GM12878 (cell line): ENCODE measurements around the gene PIK3R4. TPM values are rescaled to one million over a fixed set of nuclear protein-coding genes. Genes with fewer than 3 reads are reported as not detected.

Source experiments
- ATAC-seq: fragments of 200-7000 bp; cut with Tn5 transposase; 3 replicates; pipeline ENCODE4 v1.9.1; 2020; ENCODE audit warnings: mild to moderate bottlenecking, moderate library complexity
- BruUV-seq: library from RNA; stranded (reverse); fragments of 400-500 nt; replicated peaks from 2 replicates; lab custom pipeline; 2021; lab: Mats Ljungman, UMichigan
- CTCF ChIA-PET: fragments of 300-600 bp; sonication (Branson Sonifier 250); formaldehyde crosslinking; extraction: SDS; loops from one replicate; lab custom pipeline; 2021; ENCODE audit warnings: inconsistent platforms; lab: Yijun Ruan, JAX
- POLR2A ChIA-PET: fragments of 350-600 bp; formaldehyde crosslinking; extraction: SDS; loops from one replicate; lab custom pipeline; 2021; ENCODE audit warnings: inconsistent platforms; lab: Charles Lee
- RAD21 ChIA-PET: fragments of 300-600 bp; sonication (Branson Sonifier 250); formaldehyde crosslinking; loops from one replicate; lab custom pipeline; 2023; ENCODE audit warnings: antibody characterized with exemption; ENCODE audit not compliant: unreplicated experiment; lab: Charles Lee
- SMC1A ChIA-PET: fragments of 300-600 bp; sonication (Branson Sonifier 250); formaldehyde crosslinking; loops from one replicate; lab custom pipeline; 2023; ENCODE audit not compliant: unreplicated experiment, uncharacterized antibody; lab: Charles Lee
- DNase-seq: peaks from one replicate; pipeline ENCODE4 v3.0.0-alpha.2; 2011; ENCODE audit warnings: low read depth, low spot score
- FAIRE-seq: peaks from 3 replicates; lab custom pipeline; 2011; peaks lifted over from hg19 to GRCh38; lab: Jason Lieb, UNC
- H2AFZ ChIP-seq: 2 replicates; pipeline ENCODE4 v1.6.0; 2011; ENCODE audit warnings: low read depth, low read length, control low read depth; ENCODE audit not compliant: control insufficient read depth
- H3K27ac ChIP-seq: 2 replicates; pipeline ENCODE4 v1.5.1; 2011; ENCODE audit warnings: control low read depth; ENCODE audit not compliant: control insufficient read depth, insufficient read depth
- H3K27me3 ChIP-seq, 2 experiments: replicated peaks in 1 of 2; 2 replicates each; pipeline versions ENCODE4 v1.6.0 to v1.6.1; 2011; ENCODE audit warnings: low read length in 1 of 2; ENCODE audit not compliant: control insufficient read depth in 2 of 2, insufficient read depth in 2 of 2
- H3K36me3 ChIP-seq, 2 experiments: 2 replicates each; pipeline ENCODE4 v1.5.1; 2011; ENCODE audit warnings: low read length in 1 of 2; ENCODE audit not compliant: control insufficient read depth in 2 of 2, insufficient read depth in 2 of 2
- H3K4me1 ChIP-seq: 2 replicates; pipeline ENCODE4 v1.6.1; 2011; ENCODE audit warnings: mild to moderate bottlenecking, low read length, moderate library complexity, mixed read lengths; ENCODE audit not compliant: control insufficient read depth, insufficient read depth
- H3K4me2 ChIP-seq: 2 replicates; pipeline ENCODE4 v1.6.0; 2011; ENCODE audit warnings: control low read depth; ENCODE audit not compliant: control insufficient read depth, insufficient read depth
- H3K4me3 ChIP-seq: fragments of 200-600 bp; sonication (generic); 2 replicates; pipeline ENCODE4 v1.5.1; 2016
- H3K79me2 ChIP-seq: 2 replicates; pipeline ENCODE4 v1.6.0; 2011; ENCODE audit warnings: low read length; ENCODE audit not compliant: control insufficient read depth, insufficient read depth
- H3K9ac ChIP-seq: 2 replicates; pipeline ENCODE4 v1.8.0; 2011; ENCODE audit warnings: low read length, control low read depth, mixed read lengths; ENCODE audit not compliant: control insufficient read depth, insufficient read depth
- H3K9me3 ChIP-seq: replicated peaks from 3 replicates; pipeline ENCODE4 v1.5.1; 2011; ENCODE audit warnings: mild to moderate bottlenecking, low read length; ENCODE audit not compliant: control insufficient read depth, insufficient read depth
- H4K20me1 ChIP-seq: 2 replicates; pipeline ENCODE4 v1.6.0; 2011; ENCODE audit not compliant: control insufficient read depth, insufficient read depth
- BCL11A ChIP-seq: IDR thresholded peaks from 2 replicates; pipeline ENCODE4 v1.6.1; 2011; ENCODE audit warnings: low read depth, low read length
- EED ChIP-seq: sonication (generic); IDR thresholded peaks from 2 replicates; pipeline ENCODE4 v1.6.1; 2016; ENCODE audit warnings: antibody characterized with exemption, low read depth
- HSF1 ChIP-seq: fragments of 150-350 bp; IDR thresholded peaks from 2 replicates; pipeline ENCODE4 v1.6.1; 2014; ENCODE audit warnings: mild to moderate bottlenecking, low read depth, low read length
- IKZF1 ChIP-seq: fragments of 450-650 bp; conservative IDR thresholded peaks from 2 replicates; pipeline ENCODE4 v1.6.1; 2017; ENCODE audit warnings: antibody characterized with exemption, mild to moderate bottlenecking
- LARP7 ChIP-seq: fragments of 450-650 bp; IDR thresholded peaks from 2 replicates; pipeline ENCODE4 v1.6.1; 2017; ENCODE audit warnings: mild to moderate bottlenecking
- MLLT1 ChIP-seq: fragments of 450-650 bp; IDR thresholded peaks from 2 replicates; pipeline ENCODE4 v1.6.1; 2016; ENCODE audit warnings: mild to moderate bottlenecking
- NFXL1 ChIP-seq: fragments of 450-650 bp; IDR thresholded peaks from 2 replicates; pipeline ENCODE4 v1.6.1; 2017; ENCODE audit warnings: antibody characterized with exemption, mild to moderate bottlenecking, borderline replicate concordance
- PAX8 ChIP-seq: fragments of 450-650 bp; IDR thresholded peaks from 2 replicates; pipeline ENCODE4 v1.6.1; 2017; ENCODE audit warnings: mild to moderate bottlenecking, moderate library complexity
- POLR2AphosphoS5 ChIP-seq: IDR thresholded peaks from 2 replicates; pipeline ENCODE4 v1.6.1; 2011; ENCODE audit warnings: mild to moderate bottlenecking, low read length, inconsistent platforms
- SMARCA5 ChIP-seq: fragments of 450-650 bp; IDR thresholded peaks from 2 replicates; pipeline ENCODE4 v1.6.1; 2017; ENCODE audit warnings: mild to moderate bottlenecking
- STAT3 ChIP-seq: IDR thresholded peaks from 2 replicates; pipeline ENCODE4 v1.6.1; 2011; ENCODE audit warnings: low read depth, low read length, improper control_type of control experiment
- ZNF274 ChIP-seq: IDR thresholded peaks from one replicate; pipeline ENCODE4 v1.8.0; 2011; ENCODE audit not compliant: insufficient read length, insufficient read depth
- ZSCAN29 ChIP-seq: fragments of 450-650 bp; IDR thresholded peaks from 2 replicates; pipeline ENCODE4 v1.6.1; 2017; ENCODE audit warnings: mild to moderate bottlenecking, moderate library complexity
- WGBS: methylation state at CpG from one replicate; pipeline ENCODE4 v1.1.6; 2016; ENCODE audit warnings: low lambda C conversion rate; ENCODE audit not compliant: insufficient replicate concordance, insufficient coverage; ENCODE audit errors: missing lambda C conversion rate; 5-methylcytosine and 5-hydroxymethylcytosine counted together
- in situ Hi-C: fragments of 300-500 bp; cut with MboI; formaldehyde crosslinking; loops from 9 replicates; pipeline ENCODE4 v1.14.3; 2018; ENCODE audit warnings: mixed read lengths
- intact Hi-C: fragments of 100-400 bp; cut with micrococcal nuclease; formaldehyde crosslinking; loops from one replicate; pipeline ENCODE4 v1.14.2; 2022; ENCODE audit not compliant: unreplicated experiment
- polyA plus RNA-seq, 11 experiments: library from polyadenylated mRNA; depleted of rRNA in 4 of 11; unstranded in 6 of 11; stranded (reverse) in 5 of 11; fragments of >200 nt; fragmentation: Nextera tagmentation in 4 of 11; fragmentation: Illumina TruSeq in 1 of 11; extraction: Ambion mirVana in 4 of 11; extraction: Trizol in 1 of 11; gene quantifications; 1 replicate in 1 of 11; 2 replicates in 10 of 11; pipeline versions ENCODE4 v1.2.1 to v1.2.3, GENCODE V29; 2011 to 2016; ENCODE audit warnings: inconsistent platforms in 2 of 11, missing spikeins in 2 of 11, low read depth in 1 of 11
- total RNA-seq, 4 experiments: library from RNA; depleted of rRNA in 3 of 4; stranded (reverse); fragments of >200 nt in 3 of 4; fragmentation: Illumina TruSeq in 1 of 4; extraction: Trizol in 1 of 4; gene quantifications; 2 replicates each; pipeline versions ENCODE4 v1.2.1 to v1.2.3, GENCODE V29; 2013 to 2021
- TF ChIP-seq, protein P1 (sequence below): IDR thresholded peaks from 2 replicates; pipeline ENCODE4 v1.6.1; 2012; ENCODE audit warnings: low read length, inconsistent platforms

The PIK3R4 gene
- total and polyA plus RNA-seq, 10 of the 15 experiments (the other 5 are each of a cell fraction or from before 2014, with no cell fraction given) = 22.6 to 50.2 (median 31.1) TPM

GRCh38 chr3:130644628-130645253 is 101.9 kb downstream of the PIK3R4 start:
- no peak for FAIRE-seq
- Histone ChIP-seq H3K79me2 (no peaks in the 10 kb centered on the region), H4K20me1 (no peaks in the 10 kb centered on the region), H3K9ac (no peak overlapping the region), H3K27ac (no peak overlapping the region), H3K4me3 (no peak overlapping the region), H3K4me2 (no peak overlapping the region), H3K4me1 (no peaks in the 10 kb centered on the region), H3K36me3 (no peaks in the 10 kb centered on the region), H3K27me3 (no peaks in the 10 kb centered on the region; a peak in 1 of 4 replicates), H3K9me3 (no peaks in the 10 kb centered on the region), H2AFZ (no peak overlapping the region)
- no peak for DNase-seq
- WGBS = 20% methylated on average over 4 of the region's 4 CpGs
- ATAC-seq = no peak
- no peak for TF ChIP-seq STAT3
- no peak for TF ChIP-seq EED
- TF ChIP-seq MLLT1 = no peak
- TF ChIP-seq, protein P1, sequence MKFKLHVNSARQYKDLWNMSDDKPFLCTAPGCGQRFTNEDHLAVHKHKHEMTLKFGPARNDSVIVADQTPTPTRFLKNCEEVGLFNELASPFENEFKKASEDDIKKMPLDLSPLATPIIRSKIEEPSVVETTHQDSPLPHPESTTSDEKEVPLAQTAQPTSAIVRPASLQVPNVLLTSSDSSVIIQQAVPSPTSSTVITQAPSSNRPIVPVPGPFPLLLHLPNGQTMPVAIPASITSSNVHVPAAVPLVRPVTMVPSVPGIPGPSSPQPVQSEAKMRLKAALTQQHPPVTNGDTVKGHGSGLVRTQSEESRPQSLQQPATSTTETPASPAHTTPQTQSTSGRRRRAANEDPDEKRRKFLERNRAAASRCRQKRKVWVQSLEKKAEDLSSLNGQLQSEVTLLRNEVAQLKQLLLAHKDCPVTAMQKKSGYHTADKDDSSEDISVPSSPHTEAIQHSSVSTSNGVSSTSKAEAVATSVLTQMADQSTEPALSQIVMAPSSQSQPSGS = no peak
- no peak for TF ChIP-seq IKZF1
- TF ChIP-seq HSF1 = no peak
- no peak for TF ChIP-seq ZSCAN29
- no peak for TF ChIP-seq POLR2AphosphoS5
- no peak for TF ChIP-seq ZNF274
- TF ChIP-seq NFXL1 = no peak
- no peak for TF ChIP-seq BCL11A
- no peak for TF ChIP-seq SMARCA5
- TF ChIP-seq LARP7 = no peak
- TF ChIP-seq PAX8 = no peak
- ChIA-PET RAD21 (no interaction called here), SMC1A (no interaction called here), POLR2A (no interaction called here), CTCF (interaction anchor here (0.7 kb wide), 1 partner anchor 29 kb away, joined by 3 read pairs; no protein-coding TSS in a partner anchor)
- BruUV-seq = no TSS peak
- intact Hi-C loops = no loop called here
- in situ Hi-C loops = no loop called here
